Measurements from ENCODE around the gene AXIN2. TPM values are rescaled to one million over a fixed set of nuclear protein-coding genes. Genes with fewer than 3 reads are reported as not detected.

AXIN2 gene
- total and polyA plus RNA-seq, 11 donors, result 5.6 to 24.0 (median 12.9) TPM

- TF ChIP-seq POLR2A (IDR thresholded peaks at IDR 0.05), result no peak
- Histone ChIP-seq H3K4me3 (no peak overlapping the region), H3K36me3 (no peaks in the 10 kb centered on the region), H3K4me1 (peaks cover 0 to 15% (median 0%) of the 10 kb centered on the region in 12 donors), H3K9me3 (no peaks in the 10 kb centered on the region), H3K27ac (no peak overlapping the region), H3K27me3 (no peaks in the 10 kb centered on the region)
- 64 to 83% (median 80%) methylated on average over 5 of the region's 5 CpGs for WGBS, 4 donors
- ATAC-seq, result peak in 2 of 4 donors; percentile 43 to 55
- intact Hi-C loops (cut with DNase I), result no loop called here
- DNase-seq, result no peak
Observed at GRCh38 chr17:65599650-65600049, 38.2 kb upstream of the AXIN2 start.

GRCh38 chr17:65598746-65599145, 37.3 kb upstream of the AXIN2 start:
- ATAC-seq (no peak), DNase-seq (no peak)
- Histone ChIP-seq H3K27me3 (no peaks in the 10 kb centered on the region), H3K4me3 (no peak overlapping the region), H3K4me1 (peaks cover 0 to 15% (median 0%) of the 10 kb centered on the region in 12 donors), H3K36me3 (no peaks in the 10 kb centered on the region), H3K9me3 (no peaks in the 10 kb centered on the region), H3K27ac (no peak overlapping the region)
- no peak for TF ChIP-seq CTCF (IDR thresholded peaks at IDR 0.05)
- TF ChIP-seq POLR2A (IDR thresholded peaks at IDR 0.05), result no peak
- intact Hi-C loops (cut with DNase I), result no loop called here
- WGBS, 4 donors, result 92 to 98% (median 95%) methylated on average over 1 of the region's 1 CpG

GRCh38 chr17:65595071-65595656, 33.7 kb upstream of the AXIN2 start:
- intact Hi-C loops (cut with DNase I), result no loop called here
- no peaks in the 10 kb centered on the region for H3K9me3 ChIP-seq
- H3K4me3 ChIP-seq, result no peak overlapping the region
- TF ChIP-seq POLR2A (IDR thresholded peaks at IDR 0.05) (no peak), CTCF (IDR thresholded peaks at IDR 0.05) (no peak)
- no peaks in the 10 kb centered on the region for H3K36me3 ChIP-seq
- H3K27ac ChIP-seq, result no peak overlapping the region
- ATAC-seq (peak in 2 of 4 donors; percentile 22 to 49), DNase-seq (no peak)
- WGBS, 4 donors, result 72 to 84% (median 79%) methylated on average over 4 of the region's 4 CpGs
- no peaks in the 10 kb centered on the region for H3K27me3 ChIP-seq
- H3K4me1 ChIP-seq, result peaks cover 0 to 11% (median 0%) of the 10 kb centered on the region in 12 donors

GRCh38 chr17:65593855-65594845, 32.7 kb upstream of the AXIN2 start:
- TF ChIP-seq POLR2A (IDR thresholded peaks at IDR 0.05), result no peak
- TF ChIP-seq CTCF (IDR thresholded peaks at IDR 0.05), result no peak
- H3K36me3 ChIP-seq, result no peaks in the 10 kb centered on the region
- 49 to 53% (median 51%) methylated on average over 18 of the region's 18 CpGs for WGBS, 4 donors
- H3K27ac ChIP-seq, result peak overlapping the region in 2 of 12 donors; percentile 23 to 24
- peaks cover 0 to 4% (median 0%) of the 10 kb centered on the region in 12 donors for H3K4me1 ChIP-seq
- no peaks in the 10 kb centered on the region for H3K27me3 ChIP-seq
- no peaks in the 10 kb centered on the region for H3K9me3 ChIP-seq
- DNase-seq (no peak), ATAC-seq (peak in 1 of 4 donors; percentile 48)
- H3K4me3 ChIP-seq, result peak overlapping the region in 9 of 12 donors; percentile 1 to 43 (median 11)
- intact Hi-C loops (cut with DNase I), result no loop called here
